Ectodermal cell (in vitro differentiated cells): ENCODE measurements around the gene C11orf42.

Experiments
- H3K27ac ChIP-seq: 2 replicates; pipeline ENCODE4 v1.7.0; 2013; ENCODE audit warnings: mild to moderate bottlenecking, low read depth, low read length; ENCODE audit not compliant: insufficient read depth, poor library complexity, severe bottlenecking
- H3K27me3 ChIP-seq: 2 replicates; pipeline ENCODE4 v1.7.0; 2013; ENCODE audit warnings: mild to moderate bottlenecking, low read length; ENCODE audit not compliant: insufficient read depth, control insufficient read depth, poor library complexity, severe bottlenecking
- H3K36me3 ChIP-seq: one replicate; pipeline ENCODE4 v1.7.0; 2013; ENCODE audit warnings: low read length; ENCODE audit not compliant: control insufficient read depth, insufficient read depth
- H3K4me1 ChIP-seq: one replicate; pipeline ENCODE4 v1.7.0; 2013; ENCODE audit warnings: low read length; ENCODE audit not compliant: control insufficient read depth, insufficient read depth
- H3K4me3 ChIP-seq: 2 replicates; pipeline ENCODE4 v1.7.0; 2013; ENCODE audit warnings: low read depth, low read length, control low read depth; ENCODE audit not compliant: insufficient read depth
- H3K9me3 ChIP-seq: 2 replicates; pipeline ENCODE4 v1.7.0; 2013; ENCODE audit warnings: mild to moderate bottlenecking, low read length, moderate library complexity; ENCODE audit not compliant: control insufficient read depth
- WGBS, 2 experiments: methylation state at CpG; one replicate each; pipeline ENCODE4 v1.1.7; 2013; ENCODE audit warnings: missing lambda C conversion rate in 2 of 2; 5-methylcytosine and 5-hydroxymethylcytosine counted together

Gene C11orf42

DNA sequence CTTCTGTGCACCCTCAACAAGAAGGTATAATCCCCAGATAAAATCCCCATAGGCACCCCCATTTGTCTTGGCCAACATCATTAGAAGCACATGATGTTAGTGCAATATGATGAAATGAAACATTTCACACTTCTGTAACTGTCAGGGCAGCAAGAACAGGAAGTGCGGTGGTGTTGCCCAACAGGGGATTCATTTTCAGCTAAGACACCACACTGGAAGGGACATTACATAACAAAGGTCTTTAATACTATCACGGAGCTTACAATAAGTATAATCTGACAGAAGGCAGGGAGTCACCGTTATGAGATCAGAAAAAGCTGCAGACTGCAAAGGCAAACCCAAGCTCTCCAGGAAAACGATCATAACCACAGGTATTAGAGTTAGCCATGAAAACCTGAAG lies 4.4 kb upstream of the C11orf42 start:
- WGBS, 2 experiments, result 78% methylated on average over 4 of the region's 4 CpGs
- no peaks in the 10 kb centered on the region for H3K27me3 ChIP-seq
- H3K4me1 ChIP-seq, result no peaks in the 10 kb centered on the region
- no peak overlapping the region for H3K4me3 ChIP-seq
- no peak overlapping the region for H3K27ac ChIP-seq
- no peaks in the 10 kb centered on the region for H3K9me3 ChIP-seq
- H3K36me3 ChIP-seq, result no peaks in the 10 kb centered on the region

DNA sequence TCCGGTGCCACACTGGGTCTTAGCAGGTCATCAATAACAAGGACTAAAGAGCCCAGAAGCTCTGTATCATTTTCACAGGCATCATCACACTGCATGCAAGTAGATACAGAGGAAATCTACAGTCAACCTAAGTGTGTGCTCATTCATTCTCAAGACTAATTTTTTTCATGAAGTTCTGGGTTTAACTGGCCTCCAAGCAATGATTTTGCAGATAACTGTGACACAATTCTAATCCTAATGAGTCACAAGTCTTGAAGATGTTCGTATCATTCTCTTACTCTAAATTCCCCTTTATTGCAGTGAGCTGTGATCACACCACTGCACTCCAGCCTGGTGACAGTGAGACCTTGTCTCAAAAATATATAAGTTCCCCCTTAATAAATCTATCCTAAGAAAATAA lies 3.9 kb upstream of the C11orf42 start:
- no peaks in the 10 kb centered on the region for H3K9me3 ChIP-seq
- H3K4me3 ChIP-seq, result no peak overlapping the region
- no peaks in the 10 kb centered on the region for H3K36me3 ChIP-seq
- no peaks in the 10 kb centered on the region for H3K4me1 ChIP-seq
- no peak overlapping the region for H3K27ac ChIP-seq
- WGBS, 2 experiments, result 88 to 92% methylated on average over 2 of the region's 2 CpGs
- H3K27me3 ChIP-seq, result no peaks in the 10 kb centered on the region

DNA sequence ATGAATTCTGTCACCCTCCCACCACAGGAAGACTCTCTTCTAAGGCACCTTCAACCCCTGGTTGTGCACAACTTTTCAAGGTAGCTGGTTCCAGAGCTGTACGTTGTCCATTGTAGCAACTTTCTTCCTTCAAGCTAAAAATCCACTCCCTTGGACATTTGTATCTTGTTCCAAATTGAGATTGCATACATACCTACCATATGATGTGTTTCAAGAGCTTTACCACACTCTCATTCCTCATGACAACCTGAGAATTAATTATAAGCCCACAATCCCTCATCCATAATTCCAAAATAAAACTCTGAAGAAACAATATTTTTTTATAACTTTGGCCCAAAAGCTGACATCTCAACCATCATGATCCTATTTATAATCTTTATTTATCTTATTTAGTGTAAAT lies 3.3 kb upstream of the C11orf42 start:
- 94 to 96% methylated on average over 1 of the region's 1 CpG for WGBS, 2 experiments

DNA sequence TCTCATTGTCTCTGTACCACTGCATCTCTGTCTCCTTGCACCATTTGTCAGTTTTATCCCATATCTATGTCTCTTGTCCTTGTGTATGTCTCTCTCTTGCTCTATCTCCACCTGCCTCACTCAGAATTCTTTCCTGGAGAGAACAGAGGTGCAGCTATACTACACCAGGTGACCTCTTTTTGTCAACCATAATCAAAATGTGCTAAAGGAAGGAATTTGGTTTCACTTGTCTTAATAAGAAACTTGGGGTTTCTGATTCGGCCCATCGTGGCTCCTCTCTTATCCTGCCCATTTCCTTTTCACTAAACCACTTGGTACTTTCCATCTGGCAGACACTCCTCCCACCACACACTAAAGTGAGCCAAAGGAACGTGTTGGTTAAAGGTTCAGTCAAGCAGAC lies 2.0 kb upstream of the C11orf42 start:
- no peaks in the 10 kb centered on the region for H3K4me1 ChIP-seq
- no peaks in the 10 kb centered on the region for H3K9me3 ChIP-seq
- no peak overlapping the region for H3K27ac ChIP-seq
- 89 to 93% methylated on average over 3 of the region's 3 CpGs for WGBS, 2 experiments
- H3K4me3 ChIP-seq, result no peak overlapping the region
- no peaks in the 10 kb centered on the region for H3K27me3 ChIP-seq
- H3K36me3 ChIP-seq, result no peaks in the 10 kb centered on the region

More for the DNA sequence above, 3.3 kb upstream of the C11orf42 start:
- no peaks in the 10 kb centered on the region for H3K4me1 ChIP-seq
- H3K27me3 ChIP-seq, result no peaks in the 10 kb centered on the region
- H3K9me3 ChIP-seq, result no peaks in the 10 kb centered on the region
- H3K36me3 ChIP-seq, result no peaks in the 10 kb centered on the region
- H3K27ac ChIP-seq, result no peak overlapping the region
- H3K4me3 ChIP-seq, result no peak overlapping the region

GRCh38 chr11:6204706-6205105 lies 651 bp upstream of the C11orf42 start:
- no peaks in the 10 kb centered on the region for H3K27me3 ChIP-seq
- no peaks in the 10 kb centered on the region for H3K9me3 ChIP-seq
- no peaks in the 10 kb centered on the region for H3K4me1 ChIP-seq
- no peak overlapping the region for H3K27ac ChIP-seq
- no peak overlapping the region for H3K4me3 ChIP-seq
- H3K36me3 ChIP-seq, result peaks cover 1% of the 10 kb centered on the region
- 88 to 94% methylated on average over 1 of the region's 1 CpG for WGBS, 2 experiments

- Histone ChIP-seq H3K9me3 (no peaks in the 10 kb centered on the region), H3K36me3 (peaks cover 10% of the 10 kb centered on the region), H3K27ac (no peak overlapping the region), H3K4me1 (no peaks in the 10 kb centered on the region), H3K4me3 (no peak overlapping the region), H3K27me3 (no peaks in the 10 kb centered on the region)
- 94 to 95% methylated on average over 3 of the region's 3 CpGs for WGBS, 2 experiments
Measured at GRCh38 chr11:6206456-6207180, 1.3 kb downstream of the C11orf42 start.

GRCh38 chr11:6209801-6210200 lies 4.4 kb downstream of the C11orf42 start:
- Histone ChIP-seq H3K27ac (no peak overlapping the region), H3K36me3 (peaks cover 20% of the 10 kb centered on the region), H3K4me1 (no peaks in the 10 kb centered on the region), H3K4me3 (no peak overlapping the region), H3K27me3 (no peaks in the 10 kb centered on the region), H3K9me3 (no peaks in the 10 kb centered on the region)
- 95 to 96% methylated on average over 12 of the region's 12 CpGs for WGBS, 2 experiments

DNA sequence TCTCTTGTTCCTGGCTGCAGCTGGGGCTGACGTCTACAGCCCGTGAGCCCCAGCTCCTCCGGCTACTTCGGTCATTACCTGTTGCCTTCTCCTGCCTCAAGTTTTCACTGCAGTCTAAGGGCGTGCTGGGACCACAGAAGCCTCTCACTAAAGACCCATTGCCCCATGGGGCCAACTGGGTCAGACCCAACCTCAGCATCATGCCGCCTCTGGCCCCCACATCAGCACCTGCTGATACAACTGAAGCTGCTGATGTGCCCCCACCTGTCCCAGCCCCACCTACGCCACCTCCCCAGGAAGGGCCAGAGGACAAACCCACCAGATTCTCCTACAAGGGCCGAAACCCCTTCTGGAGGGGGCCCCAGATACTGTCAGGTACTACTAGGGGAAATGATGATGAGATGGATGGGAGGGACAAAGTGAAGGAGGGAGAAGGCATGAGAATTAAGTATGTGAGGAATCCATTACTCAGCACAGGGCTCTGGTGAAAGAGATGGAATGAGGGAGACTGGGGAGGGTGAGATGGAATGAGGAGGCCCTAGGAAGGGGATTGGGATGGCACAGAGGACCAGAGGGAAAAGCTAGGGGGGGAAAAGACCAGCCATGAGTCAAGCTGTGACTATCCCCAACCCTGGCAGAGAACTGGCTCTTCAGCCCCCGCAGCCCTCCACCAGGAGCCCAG lies 5.1 kb downstream of the C11orf42 start:
- 94 to 95% methylated on average over 9 of the region's 9 CpGs for WGBS, 2 experiments
- no peaks in the 10 kb centered on the region for H3K27me3 ChIP-seq
- H3K4me1 ChIP-seq, result no peaks in the 10 kb centered on the region
- peaks cover 21% of the 10 kb centered on the region for H3K36me3 ChIP-seq
- H3K27ac ChIP-seq, result no peak overlapping the region
- no peaks in the 10 kb centered on the region for H3K9me3 ChIP-seq
- no peak overlapping the region for H3K4me3 ChIP-seq

GRCh38 chr11:6214530-6214929 lies 9.2 kb downstream of the C11orf42 start:
- Histone ChIP-seq H3K36me3 (peaks cover 35% of the 10 kb centered on the region), H3K27ac (no peak overlapping the region), H3K9me3 (no peaks in the 10 kb centered on the region), H3K4me3 (no peak overlapping the region), H3K27me3 (no peaks in the 10 kb centered on the region), H3K4me1 (no peaks in the 10 kb centered on the region)
- 97 to 98% methylated on average over 10 of the region's 10 CpGs for WGBS, 2 experiments

GRCh38 chr11:6216501-6216900 lies 11.1 kb downstream of the C11orf42 start:
- H3K27ac ChIP-seq, result no peak overlapping the region
- H3K4me3 ChIP-seq, result no peak overlapping the region
- no peaks in the 10 kb centered on the region for H3K9me3 ChIP-seq
- H3K27me3 ChIP-seq, result no peaks in the 10 kb centered on the region
- H3K4me1 ChIP-seq, result no peaks in the 10 kb centered on the region
- WGBS, 2 experiments, result 93 to 94% methylated on average over 4 of the region's 4 CpGs
- peaks cover 26% of the 10 kb centered on the region for H3K36me3 ChIP-seq
